ENCODE results near the gene ABCC6.
"Not testable (repeated sequence)": the region's sequence is repeated elsewhere in the genome, so short reads cannot be mapped to it uniquely, and the experiment has no call there.

ABCC6 gene

DNA sequence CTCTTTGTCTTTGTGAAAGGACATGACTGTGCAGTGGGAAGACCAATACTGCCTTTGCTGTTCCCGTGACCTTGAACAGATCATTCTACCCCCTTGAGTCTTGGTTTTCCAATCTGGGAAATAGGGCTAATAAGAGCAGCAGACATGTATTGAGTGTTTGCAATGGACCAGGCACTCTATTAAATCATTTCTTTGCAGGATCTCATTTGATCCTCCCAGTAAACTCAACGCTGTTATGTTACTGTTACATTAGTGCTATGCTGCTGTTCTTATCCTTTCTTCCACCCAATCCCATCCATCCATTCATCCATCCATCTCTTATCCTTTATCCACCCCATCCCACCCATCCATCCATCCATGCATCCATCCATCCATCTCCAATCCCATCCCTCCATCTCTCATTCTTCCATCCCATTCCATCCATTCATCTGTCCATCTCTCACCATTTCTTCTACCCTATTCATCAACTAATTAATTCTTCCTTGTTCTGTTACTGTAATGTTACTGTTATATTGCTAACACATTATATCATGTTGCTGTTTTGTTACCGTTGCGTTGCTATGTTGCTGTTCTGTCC is 65.1 kb downstream of the ABCC6 start:
- DNase-seq = no peak

DNA sequence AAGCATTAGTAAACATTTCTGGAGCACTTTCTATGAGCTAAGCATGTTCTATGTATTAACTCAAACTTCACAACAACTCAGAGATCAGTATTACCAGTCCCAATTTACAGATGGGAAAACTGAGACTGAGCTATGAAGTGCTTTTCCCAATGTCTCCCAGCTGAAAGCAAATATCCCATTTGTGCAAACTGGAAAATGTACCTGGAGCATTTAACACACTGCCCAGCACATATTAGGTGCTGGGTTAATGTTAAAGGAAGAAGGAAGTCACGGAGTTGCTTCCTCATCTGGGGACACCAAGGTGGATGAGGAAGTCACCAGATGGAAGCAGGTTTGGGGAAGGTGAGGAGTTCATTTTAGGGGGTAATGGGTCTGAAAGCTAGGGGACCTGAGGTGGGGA is 66.1 kb downstream of the ABCC6 start:
- DNase-seq = no peak

DNA sequence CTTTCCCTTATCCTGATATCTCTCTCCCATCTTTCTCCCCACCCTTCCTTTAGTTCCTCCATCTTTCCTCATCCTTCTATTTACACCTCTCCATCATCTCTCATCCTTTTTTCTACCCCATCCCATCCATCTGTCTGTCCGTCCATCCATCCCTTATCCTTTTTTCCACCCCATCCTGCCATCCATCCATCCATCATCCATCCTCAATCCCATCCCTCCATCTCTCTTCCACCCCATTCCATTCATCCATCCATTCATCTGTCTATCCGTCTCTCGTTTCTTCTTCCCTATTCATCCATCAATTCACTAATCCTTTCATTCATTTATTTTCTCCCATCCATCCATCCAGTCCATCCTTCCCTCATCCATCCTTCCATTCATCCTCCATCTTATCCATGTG is 68.1 kb downstream of the ABCC6 start:
- DNase-seq = no peak

DNA sequence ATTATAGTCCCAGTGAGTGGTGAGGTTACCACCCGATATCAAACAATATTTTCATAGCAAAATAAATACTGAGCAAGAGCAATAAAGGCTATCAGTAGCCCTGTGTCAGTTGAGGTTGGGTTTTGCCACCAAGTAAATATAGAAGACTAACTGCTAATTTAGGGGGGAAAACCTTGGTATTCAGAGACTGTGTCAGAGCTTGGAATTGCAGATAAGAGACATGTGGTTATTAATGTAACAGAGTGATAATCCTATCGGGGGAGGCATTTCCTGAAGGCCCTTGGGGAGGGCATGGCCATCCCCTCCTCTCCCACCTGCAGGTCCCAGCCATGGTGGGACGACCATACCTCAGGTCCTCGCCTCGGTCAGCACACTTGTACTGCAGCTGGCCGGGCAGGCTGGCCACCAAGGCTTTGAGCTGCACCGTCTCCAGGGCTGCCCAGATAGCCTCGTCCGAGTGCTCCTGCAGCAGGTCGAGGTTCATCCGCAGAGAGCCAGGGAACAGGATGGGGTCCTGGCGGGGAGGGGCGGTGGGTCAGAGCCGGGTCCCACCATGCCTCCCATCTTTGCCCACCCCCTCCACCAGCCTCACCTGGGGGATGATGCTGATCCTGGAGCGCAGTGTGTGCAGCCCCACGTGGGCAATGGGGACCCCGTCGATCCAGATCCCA is 68.9 kb downstream of the ABCC6 start:
- DNase-seq = no peak

DNA sequence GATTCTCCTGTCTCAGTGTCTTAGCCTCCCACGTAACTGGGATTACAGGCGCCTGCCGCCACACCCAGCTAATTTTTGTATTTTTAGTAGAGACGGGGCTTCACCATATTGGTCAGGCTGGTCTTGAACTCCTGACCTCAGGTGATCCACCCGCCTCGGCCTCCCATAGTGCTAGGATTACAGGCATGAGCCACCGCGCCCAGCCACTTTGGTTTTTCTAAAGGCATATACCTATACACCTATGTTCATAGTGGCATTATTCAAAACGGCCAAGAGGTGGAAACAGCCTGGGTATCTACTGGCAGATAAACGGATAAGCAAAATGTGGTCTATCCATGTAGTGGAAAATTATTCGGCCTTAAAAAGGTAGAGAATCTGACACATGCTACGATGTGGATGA is 70.3 kb downstream of the ABCC6 start:
- not testable (repeated sequence) for DNase-seq

DNA sequence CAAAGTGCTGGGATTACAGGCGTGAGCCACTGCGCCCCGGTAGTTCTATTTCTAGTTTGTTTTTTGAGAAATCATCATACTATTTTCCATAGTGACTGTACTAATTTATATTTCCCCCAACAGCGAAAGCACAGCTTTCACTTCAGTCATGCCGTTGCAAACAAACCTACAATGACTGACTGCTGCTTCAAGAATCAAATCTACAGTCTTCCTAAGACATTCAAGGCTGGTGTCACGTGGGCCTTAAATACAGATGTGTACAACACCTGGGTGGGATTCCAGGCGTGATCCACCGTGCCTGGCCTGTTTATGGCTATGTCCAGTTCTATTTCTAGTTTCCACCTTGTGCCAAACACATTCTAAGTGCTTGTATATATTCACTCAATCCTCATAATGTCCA is 72.0 kb downstream of the ABCC6 start:
- DNase-seq = no peak

DNA sequence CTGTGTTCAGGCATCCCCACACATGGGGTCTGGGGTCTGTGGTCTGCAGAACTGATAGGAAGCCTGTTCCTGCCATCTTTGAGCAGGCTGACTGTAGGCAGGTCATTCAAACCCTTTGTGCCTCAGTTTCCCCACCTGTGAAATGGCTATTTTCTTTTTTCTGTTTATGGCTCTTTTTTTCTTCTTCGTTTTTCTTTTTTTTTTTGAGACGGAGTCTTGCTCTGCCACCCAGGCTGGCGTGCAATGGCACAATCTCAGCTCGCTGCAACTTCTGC is 72.5 kb downstream of the ABCC6 start:
- DNase-seq = no peak

DNA sequence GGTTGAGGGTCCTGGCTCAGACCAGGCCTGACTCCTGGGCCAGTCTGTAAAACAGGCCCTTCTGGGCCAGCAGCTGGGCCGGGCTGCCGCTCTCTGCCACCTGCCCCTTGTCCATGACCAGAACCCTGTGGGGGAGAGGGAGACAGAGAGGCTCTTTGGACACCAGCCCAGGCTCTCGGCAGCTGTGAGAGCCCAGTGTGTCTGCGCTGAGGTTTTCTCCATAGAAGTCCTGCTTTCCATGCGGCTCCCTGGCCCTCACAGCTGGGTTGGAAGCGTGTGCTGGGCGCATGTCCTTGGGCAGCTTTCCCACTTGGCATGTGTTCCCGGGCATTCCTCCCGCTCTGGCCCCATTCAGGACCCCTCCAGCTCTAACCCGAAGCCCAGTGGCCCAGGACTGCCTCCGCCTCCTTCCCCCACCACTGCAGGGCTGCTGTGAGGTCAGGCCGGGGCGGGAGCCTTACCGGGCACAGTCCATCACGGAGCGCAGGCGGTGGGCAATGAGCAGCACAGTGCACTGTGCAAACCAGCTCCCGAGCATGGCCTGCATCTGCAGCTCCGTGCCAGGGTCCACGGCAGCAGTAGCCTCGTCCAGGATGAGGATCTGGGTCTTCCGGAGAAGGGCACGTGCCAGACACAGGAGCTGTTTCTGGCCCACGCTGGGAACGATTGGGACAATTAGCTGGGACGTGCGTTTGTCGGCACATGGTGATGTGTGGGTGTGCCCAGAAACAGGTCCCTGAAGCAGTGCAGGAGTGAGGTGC is 73.0 kb downstream of the ABCC6 start:
- no peak for DNase-seq

DNA sequence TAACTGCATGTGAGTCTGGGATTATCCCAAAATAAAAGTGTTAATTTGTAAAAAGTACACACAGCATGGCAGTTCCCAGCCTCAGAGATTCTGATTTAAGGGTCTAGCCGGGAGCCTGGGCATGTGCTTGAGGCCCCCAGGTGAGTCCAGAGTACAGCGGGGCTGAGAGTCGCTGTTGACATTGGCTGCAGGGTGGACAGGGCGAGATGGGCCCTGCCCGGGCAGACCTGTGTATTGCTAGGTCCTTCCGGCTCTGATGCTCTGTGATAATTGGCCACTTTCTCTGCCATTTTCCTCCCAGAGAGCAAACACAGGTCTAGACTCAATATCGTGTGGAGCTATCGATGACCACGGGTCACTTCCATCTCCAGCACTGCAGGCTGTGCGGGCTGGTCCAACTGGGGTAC is 73.6 kb downstream of the ABCC6 start:
- no peak for DNase-seq

DNA sequence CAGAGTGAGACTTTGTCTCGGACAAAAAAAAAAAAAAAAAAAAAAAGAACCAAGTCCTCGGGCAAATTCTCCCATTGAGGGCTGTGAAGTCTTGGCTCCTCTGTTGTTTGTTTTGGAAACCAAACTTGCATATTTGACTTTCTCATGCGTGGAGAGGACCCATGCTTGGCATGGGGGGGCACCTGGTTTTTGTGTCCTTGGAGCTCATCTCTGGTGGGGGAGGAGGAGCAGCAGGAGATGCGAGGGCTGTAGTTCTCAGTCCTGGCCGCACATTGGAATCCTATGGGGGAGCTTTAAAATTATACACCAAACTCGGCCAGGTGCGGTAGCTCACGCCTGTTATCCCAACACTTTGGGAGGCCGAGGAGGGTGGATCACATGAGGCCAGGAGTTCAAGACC is 74.5 kb downstream of the ABCC6 start:
- DNase-seq = no peak

DNA sequence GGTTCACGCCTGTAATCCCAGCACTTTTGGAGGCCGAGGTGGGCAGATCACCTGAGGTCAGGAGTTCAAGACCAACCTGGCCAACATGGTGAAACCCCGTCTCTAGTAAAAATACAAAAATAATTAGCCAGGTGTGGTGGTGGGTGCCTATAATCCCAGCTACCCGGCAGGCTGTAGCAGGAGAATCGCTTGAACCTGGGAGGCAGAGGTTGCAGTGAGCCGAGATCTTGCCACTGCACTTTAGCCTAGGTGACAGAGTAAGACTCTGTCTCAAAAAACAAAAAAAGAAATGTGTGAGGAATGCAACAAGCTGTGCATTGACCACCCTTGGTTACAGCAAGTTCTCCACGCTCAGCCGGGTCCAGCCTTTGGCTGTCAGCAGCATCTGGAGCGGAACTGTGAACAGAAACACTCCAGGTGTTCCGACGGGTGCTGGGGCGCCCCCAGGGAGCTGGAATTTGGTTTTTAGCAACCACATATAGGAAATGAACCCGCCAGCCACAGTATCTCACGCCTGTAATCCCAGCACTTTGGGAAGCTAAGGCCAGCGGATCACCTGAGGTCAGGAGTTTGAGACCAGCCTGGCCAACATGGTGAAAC is 75.2 kb downstream of the ABCC6 start:
- DNase-seq = not testable (repeated sequence)

DNA sequence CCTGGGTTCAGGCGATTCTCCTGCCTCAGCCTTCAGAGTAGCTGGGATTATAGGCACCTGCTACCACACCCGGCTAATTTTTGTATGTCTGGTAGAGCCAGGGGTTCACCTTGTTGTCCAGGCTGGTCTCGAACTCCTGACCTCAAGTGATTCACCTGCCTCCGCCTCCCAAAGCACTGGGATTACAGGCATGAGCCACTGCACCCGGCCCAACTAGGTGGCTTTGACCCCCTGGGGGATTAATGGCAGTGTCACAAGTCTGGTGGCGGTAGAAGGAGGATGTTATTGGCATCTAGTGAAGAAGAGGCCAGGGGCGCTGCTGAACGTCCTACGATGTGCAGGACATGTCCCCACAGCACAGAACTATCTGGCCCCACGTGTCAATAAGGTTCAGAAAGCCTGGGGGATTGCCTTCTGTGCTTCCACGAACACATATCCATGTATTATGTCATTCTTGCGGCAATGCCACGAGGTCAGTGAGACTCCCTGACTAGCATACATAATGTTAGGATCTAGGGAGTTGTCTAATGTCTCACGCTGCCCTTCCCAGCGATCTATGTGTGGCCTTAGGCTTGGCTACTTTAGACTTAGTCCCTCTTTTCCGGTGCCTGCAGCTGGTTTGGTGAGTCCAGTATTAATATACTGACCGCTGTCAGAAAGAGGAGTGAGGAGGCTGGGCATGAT is 75.8 kb downstream of the ABCC6 start:
- no peak for DNase-seq

DNA sequence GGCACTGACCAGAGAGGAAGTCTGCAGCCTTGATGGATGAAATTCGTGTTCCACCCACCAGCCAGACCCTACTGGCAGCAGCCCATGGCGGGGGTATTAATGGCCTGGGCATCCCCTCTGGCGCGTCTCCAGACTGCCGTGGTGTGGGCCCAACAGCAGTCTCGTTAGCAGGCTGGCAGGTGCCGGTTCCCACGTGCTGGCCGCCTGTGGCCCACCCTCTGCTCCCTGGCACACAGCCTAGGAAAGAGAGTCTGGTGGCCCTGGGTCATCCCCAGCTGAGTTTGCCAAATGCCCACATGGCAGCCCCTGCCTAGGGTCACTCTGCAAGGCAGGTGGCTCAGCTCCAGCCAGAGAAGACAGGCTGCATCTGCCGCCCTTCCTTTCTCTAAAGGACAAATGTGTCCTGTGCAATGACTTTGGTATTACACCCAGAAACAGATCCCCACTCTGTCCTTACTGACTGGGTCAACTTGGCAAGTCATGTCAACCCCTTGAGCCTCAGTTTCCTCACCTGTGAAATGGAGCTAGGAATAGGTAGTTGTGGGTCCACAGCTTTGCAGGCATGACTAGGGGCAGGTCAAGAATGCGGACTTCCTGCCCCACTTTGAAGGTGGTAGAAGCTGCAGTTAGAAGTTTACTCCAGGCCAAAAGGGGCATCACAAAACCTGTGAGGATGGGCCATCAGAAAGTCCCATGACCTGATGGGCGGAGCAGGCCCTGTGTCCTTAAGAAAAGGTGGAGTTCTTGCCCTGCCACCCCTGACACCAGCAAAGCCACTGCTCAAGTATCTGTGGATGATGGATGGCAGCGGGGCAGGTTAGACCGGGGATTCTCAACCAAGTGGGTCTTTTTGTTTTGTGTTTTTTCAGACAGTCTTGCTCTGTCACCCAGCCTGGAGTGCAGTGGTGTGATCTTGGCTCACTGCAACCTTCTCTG is 76.6 kb downstream of the ABCC6 start:
- DNase-seq = no peak

DNA sequence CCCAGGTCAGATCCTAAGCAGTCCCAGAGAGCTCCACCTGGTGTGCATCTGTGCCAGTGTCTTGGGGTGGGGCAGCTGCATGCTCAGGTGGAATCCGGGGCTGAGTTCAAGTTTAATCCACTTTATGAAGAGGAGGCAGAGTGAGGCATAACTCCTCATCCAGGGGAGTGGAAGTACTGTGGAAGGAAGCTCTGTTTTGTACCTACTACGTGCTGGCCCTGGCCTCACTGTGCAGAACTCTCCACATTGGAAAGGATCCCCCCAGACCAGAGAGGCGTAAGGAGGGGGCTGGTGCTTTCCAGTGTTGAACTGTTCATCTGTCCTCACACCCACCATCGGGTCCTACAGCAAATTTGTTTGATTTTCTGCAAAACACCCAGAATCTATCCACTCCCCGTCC is 78.0 kb downstream of the ABCC6 start:
- DNase-seq = no peak

DNA sequence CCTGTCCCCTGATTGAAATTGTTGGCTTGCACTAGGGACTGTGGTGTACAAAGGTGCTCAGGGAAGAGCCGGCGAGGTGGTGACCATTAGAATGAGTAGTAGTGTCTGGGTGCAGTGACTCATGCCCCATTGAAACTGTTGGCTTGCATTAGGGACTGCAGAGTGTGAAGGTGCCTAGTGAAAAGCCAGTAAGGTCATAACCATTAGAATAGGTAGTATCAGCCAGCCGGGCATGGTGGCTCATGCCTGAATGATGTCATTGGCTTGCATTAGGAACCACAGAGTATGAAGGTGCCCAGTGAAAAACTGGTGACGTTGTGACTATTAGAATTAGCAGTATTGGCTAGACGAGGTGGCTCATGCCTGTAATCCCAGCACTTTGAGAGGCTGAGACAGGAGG is 78.9 kb downstream of the ABCC6 start:
- no peak for DNase-seq

DNA sequence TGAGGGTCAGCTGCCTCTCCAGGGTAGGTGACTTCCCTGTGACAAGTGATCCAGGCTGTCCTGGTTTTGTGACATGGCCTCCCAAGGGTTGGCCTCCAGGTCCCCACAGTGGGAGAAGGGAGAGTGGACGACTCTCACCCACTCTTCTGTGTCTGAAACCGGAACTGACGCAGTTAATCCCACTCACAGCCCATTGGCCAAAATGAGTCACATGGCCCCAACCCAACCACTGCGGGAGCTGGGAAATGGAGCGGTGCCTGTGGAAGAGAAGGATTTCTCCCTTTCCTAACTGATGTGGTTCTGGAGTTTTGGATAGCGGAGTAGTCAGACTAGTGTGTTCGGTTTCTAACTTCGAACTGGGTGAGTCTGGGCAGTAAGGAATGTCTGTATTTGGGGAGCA is 79.4 kb downstream of the ABCC6 start:
- DNase-seq = no peak

DNA sequence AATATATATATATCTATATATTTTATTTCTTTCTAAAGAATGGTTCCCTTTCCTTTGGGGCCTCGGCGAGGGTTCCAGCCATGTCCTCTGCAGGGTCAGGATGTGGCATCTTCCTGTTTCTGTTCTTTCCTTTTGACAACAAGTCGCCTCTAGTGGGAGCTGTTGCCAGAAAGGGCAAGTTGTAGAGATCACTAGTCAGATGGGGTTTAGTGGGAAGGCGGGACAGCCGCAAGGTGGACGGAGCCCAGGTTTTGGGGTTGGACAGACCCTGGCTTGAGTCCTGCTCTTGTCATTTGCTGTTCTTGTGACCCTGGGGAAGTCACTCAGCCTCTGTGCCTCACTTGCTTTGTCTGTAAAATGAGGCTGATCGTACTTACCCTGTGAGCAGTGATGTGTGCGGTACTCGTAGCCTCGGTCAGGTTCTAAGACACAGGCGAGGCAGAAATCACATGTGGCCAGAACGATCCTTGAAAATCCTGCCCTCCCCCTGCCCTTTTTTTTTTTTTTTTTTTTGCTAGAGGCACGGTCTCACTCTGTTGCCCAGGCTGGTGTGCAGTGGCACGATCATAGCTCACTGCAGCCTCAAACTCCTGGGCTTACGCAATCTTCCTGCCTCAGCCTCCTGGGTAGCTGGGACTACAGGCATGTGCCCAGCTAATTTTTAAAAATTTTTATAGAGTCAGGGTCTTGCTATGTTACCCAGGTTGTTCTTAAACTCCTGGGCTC is 80.1 kb downstream of the ABCC6 start:
- peak; percentile 49 to 50 for DNase-seq

DNA sequence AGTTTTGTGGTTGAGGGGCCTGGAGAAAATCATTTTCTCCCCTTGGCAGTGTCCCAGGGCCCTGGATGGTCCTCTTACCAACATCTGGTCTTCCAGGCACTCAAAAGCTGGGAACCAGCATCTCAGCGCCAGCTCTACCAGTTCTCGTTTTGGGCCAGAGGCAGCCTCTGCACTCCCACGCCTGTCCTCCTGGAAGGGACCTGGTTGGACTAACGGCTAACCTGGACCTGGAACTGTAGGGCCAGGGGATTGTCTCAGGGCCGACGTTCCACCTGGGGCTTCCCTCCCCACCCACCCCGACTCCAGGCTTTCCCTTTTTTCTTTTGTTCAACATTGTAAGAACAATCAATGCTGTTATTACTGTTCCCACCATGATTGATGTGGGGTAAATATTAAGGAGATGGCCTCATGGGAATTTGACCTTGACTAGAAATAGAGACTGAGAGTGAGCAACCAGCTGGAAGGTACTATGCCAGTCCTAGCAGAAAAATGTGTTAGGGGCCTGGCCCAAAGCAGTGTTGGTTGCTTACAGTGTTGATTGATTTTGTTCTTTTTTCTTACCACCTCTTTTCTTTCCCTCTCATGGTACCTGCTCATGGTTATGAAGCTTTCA is 81.4 kb downstream of the ABCC6 start:
- DNase-seq = no peak

DNA sequence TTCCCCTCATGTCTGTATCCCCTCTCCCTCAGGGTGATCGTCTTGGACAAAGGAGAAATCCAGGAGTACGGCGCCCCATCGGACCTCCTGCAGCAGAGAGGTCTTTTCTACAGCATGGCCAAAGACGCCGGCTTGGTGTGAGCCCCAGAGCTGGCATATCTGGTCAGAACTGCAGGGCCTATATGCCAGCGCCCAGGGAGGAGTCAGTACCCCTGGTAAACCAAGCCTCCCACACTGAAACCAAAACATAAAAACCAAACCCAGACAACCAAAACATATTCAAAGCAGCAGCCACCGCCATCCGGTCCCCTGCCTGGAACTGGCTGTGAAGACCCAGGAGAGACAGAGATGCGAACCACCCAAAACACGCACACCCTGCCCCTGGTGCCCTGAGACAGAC is 82.2 kb downstream of the ABCC6 start:
- DNase-seq = no peak

DNA sequence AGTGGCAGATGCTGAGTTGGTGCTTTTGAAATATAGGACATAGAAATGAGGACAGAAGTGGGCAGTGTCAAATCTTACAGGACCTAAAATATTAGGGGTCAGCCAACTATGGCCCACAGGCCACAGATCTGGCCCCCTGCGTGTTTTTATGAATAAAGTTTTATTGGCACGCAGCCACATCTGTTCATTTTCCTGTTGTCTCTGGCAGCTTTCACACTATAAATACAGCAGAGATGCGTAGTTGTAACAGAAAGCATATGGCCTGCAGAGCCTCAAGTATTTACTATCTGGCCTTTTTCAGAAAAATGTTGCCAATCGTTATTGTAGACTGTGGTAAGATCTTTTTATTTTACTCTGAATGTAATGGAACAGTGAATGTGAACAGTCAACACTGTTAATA is 82.8 kb downstream of the ABCC6 start:
- no peak for DNase-seq

DNA sequence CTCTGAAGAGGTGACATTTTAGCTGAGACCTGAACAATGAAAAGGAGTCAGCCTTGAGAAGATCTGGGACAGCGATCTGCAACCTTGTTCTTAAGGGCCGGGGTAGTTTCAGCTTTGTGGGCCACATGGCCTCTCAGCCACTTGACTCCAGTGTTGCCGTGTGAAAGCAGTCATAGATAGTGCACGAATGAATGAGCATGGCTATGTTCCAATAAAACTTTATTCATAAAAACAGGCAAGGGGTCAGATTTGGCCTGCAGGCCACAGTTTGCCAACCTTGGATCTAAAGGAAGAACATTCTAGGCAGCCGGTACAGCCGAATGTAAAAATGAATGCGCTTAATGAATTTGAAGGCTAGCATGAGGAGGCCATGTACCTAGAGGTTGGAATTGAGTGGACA is 83.5 kb downstream of the ABCC6 start:
- DNase-seq = no peak

Data from AML-193 (cell line).